HG03575 (cell line): Measurements from ENCODE around the gene PSMD11.

ENCODE experiments used
- ATAC-seq: cut with Tn5 transposase; IDR thresholded peaks from one replicate; pipeline ENCODE4 v1.9.1; 2021; ENCODE audit not compliant: unreplicated experiment, insufficient number of reproducible peaks, low FRiP score; ENCODE audit errors: extremely low read depth

Gene PSMD11

DNA sequence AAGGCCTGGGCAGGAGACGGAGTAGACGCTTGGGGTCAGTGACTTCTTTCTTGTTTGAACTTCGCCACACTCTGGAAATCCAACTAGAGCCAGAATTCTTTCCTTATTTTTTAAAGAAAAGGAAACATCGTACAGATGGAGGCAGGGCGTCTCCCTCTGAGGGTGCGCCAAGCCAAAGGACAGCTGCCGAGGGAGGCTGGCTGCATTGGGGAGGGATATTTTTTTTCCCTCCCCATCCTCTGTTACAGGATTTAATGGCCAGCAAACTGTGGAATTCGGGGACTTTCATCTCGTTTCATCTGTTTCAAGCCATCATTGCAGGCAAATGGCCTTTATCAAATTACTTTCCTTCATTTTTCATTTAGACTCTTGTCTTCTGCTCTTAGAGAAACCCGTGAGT, 58.4 kb downstream of the PSMD11 start:
- ATAC-seq: no peak

DNA sequence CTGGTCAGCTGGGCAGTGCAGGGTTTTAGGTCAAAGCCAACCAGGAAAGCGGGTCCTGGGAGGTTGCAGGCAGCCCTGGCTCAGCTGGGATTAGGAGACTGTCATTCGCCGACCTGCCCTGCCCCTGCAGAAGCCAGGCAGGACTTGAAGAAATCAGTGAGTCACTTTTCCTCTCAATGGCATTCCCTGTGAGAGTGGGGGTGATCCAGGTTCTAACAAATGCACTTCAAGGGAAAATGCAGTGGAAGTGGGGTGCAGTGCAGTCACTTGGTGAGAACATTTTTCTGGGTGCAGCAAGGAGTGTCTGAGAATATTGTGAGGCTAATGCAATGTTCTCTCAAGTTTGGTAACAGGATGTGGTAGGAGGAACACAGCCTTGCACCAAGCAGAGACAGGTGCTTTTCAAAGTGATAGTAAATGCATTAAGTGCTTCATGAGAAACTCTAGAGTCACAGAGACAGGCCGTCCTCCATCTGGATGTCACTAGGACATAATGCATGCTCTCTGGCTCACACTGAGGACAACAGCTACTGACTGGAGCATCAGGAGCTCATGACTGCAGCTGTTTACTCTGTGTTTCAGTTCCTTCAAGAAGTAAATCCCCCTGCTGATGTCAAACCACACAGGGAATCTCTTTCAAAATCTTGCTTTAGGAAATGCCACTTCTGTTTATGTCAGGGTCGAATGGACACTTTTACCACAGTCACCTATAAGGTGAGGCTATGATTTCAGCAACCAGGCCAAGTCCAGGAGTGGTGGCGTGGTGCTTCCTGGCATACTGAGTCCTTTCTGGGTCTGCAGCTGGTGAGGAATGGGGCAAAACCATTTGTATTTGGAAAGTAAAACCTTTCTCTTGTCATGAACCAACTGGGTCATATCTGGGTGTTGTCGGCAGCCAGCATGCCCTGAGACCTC, 59.2 kb downstream of the PSMD11 start:
- peak; percentile 71 for ATAC-seq

DNA sequence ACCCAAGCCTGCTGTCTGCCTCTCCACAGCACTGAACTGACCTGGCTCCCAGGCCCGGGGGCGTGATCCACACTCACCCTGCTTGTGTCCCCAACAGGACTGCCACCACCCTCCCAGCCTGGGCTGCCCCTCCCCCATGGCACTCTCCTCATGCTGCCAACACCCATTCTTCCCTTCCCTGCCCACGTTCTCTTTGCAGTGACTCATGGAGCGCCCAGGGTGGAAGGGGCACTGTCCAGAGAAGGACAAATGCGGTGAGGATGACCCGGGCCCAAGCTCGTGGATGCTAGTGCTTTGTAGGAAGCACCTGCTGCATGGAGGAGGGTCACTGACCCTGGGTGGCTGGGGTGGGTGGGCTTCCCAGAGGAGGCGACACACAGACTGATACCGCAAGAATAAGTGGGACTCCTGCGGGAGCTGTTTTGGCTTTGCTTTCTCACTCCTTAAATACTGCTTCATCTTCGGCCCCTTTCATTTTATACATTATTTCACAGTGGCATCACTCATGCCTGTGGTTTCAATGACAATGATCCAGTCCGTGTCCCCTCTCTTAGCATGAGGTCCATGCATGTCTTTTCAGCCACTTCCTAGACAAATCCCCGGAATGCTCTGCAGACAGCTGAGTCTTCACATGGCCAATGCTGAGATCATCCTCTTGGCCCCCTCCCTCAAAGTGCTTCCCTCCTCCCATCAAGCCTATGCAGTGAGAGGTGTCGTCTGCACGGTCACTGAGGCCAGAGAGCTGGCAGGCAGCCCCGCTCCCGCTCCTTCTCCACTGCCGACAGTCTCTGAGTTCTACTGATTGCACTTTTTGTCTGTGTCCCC, 60.1 kb downstream of the PSMD11 start:
- ATAC-seq: no peak

DNA sequence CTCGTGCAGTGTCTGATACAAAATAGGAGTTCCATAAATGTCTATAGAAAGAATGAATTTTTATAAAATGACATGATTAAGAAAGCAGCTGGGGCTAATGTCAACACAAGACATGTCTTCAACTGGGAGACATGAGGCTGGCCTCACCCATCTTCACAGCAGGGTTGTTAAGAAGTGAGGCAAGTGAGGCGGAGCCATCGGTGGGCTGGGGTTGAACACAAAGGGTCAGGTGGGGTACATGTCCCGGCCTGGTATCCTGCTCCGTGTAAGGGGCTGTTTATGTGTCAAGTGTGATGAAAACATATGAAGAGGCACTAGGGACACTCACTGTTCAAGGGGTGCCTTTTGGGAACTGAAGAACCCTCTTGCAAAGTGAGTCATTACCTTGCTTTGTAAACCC, 64.6 kb downstream of the PSMD11 start:
- no peak for ATAC-seq

DNA sequence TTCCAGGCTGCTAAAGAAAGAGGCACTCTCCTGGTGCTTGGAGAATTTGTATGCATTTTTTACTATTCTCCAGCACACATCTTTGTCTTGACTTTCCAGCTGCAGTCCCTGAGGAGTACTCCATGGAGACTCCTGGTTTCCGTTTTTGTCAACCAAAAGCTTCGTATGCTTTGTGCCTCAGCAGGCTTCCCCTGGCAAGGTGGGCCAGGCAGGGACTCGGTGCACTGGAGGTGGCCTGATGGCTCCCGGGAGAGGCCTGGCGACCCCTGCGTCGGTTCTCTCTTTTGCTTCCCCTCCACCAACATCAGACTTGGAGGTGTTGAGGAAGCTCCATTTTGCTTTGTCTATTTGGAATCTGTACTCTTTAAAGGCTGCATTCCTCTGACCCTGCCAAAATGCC, 66.2 kb downstream of the PSMD11 start:
- ATAC-seq: no peak

DNA sequence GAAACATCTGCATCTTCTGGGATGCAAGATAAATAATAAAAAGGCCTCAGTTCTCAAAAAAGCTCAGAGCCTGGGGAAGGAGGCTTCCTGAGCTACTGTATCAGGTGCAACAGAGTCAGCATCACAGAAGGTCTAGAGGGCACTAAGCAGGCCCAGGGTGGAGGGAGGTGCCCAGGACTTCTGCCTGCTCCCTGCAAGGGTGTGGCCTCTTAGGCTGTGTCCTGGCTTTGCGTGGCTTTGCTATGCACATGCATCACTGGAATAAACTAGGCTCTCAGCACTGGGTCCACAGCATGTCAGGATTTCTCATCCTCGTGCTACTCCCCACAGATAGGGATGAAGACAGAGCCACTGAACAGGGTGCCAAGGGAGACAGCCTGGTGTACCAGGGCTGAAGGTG, 68.0 kb downstream of the PSMD11 start:
- ATAC-seq: no peak

DNA sequence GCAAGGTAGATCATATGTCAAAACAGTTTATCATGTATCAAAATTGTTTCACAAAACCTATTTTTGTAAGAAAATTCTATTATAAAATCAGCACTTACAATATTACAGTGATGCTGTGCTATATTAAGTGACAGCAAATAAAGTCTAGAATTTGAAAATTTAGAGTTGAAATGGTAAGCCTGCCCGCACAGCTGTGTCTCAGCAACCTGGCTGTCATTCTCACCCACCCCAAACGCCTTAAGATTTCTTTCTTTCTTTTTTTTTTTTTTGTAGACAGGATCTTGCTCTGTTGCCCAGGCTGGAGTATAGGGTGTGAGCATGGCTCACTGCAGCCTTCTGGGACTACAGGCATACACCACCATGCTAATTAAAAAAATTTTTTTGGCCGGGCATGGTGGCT, 69.3 kb downstream of the PSMD11 start:
- no peak for ATAC-seq

DNA sequence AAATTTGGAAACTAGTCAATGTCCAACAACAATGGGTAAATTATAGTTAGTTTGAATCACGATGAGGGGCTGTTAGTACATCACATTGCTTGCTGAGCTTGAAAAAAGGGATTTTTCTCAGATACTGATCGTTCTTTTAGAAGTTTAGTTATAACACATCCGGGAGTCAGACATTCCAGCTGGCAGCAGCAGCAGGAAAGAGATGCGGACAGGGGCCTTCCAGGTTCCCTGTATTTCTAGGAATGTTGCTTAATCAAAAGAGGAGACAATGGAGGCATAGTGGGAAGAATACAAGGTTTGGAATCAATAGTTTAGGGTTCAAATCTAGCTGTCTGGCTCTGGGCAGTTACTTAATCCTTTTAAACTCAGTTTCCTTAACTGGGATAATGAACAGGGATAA, 70.3 kb downstream of the PSMD11 start:
- ATAC-seq: no peak

DNA sequence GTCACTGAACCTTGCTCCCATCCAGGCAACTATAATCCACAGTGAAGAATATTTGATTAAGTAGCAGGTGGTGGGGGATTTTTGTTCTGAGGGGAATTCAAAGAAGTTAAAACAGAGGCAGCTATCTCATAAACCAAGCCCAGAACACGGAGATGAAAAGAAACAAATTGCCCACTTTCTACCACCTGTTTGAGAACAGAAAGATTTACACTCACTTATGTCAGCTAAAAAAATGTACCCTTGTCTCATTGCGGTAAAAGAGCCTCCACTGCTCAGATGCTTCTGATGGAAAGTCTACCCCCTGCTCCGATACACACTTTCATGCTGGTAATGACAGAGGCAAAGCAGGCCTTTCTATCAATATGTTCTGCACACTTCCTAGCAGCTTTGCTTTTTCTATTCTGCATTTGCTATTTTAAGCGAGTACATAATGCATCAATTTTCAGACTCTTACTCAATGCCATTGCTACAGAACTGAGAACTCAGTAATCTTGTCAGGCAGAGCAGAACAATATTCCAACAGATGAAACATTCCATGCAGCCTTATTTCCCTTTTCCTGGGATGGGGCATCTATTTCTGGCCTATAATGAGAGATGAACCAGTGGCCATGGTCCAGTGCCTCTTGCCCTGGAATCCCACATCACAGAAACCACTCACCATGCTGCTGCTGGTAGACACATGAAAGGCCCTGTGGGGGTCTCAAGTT, 71.5 kb downstream of the PSMD11 start:
- ATAC-seq: no peak

DNA sequence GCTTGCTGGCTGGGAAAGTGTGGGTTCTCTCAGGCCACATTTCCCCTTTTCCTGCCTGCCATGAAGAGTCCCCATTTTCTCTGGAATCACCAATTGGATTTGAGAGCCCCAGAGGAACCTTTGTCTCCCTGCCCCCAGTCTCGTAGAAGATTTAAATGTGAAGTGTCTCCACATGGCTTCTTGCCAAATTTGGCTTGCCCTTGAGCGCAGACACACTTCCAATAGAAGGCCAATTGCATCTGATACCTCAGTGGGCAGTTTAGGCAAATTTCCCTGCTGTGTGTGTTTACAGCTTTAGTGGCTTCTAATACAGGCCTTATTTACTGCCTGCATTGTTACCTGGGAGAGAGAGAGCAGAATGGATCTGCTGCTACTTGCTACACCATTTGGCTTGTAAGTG, 72.1 kb downstream of the PSMD11 start:
- ATAC-seq: no peak

DNA sequence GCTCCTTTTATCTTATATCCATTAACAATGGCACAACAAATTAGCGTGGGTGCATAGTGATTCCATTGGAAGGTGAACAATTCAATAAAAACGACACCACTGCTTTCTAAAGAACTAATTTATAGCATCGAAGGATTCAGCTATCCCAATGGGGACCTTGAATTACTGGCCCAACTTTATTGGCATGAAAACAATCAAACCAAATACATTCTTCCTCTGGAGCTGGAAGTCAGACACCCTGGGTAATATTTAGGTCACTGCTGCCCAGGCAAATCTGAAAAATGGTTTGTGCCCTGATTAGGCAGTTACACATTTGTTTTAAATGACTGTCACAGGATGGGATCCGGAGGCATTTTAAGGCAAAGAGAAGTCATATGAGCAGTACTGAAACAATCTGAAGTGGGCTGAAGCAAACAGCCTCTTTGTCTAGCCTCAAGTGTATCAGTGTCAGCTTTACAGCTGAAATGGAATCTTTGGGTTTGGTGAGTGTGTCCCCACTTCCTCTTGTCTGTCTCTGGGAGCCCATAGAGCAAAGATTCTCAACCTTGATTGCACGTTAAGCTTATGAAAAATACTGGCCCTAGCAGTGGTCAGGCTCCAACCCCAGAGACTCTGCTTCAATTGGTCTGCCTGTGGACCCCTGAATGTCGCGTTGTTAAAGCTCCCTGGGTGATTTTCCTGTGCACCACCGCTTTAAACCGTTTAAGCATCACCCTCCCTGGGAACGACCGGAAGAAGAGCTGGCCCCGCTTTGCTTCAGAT, 72.8 kb downstream of the PSMD11 start:
- ATAC-seq: no peak

DNA sequence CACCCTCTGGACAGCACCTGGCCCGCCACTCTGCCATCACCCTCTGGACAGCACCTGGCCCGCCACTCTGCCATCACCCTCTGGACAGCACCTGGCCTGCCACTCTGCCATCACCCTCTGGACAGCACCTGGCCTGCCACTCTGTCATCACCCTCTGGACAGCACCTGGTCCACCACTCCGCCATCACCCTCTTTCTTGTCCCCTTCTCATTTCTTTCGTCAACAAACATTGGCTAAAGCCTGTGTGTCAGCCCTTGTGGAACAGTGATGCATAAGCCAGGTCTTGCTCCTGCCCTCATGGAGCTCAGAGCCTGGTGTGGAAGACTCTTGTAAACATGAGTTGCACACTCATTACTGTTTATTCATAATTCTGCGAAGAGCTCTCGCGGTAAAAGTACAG, 73.7 kb downstream of the PSMD11 start:
- ATAC-seq: no peak

DNA sequence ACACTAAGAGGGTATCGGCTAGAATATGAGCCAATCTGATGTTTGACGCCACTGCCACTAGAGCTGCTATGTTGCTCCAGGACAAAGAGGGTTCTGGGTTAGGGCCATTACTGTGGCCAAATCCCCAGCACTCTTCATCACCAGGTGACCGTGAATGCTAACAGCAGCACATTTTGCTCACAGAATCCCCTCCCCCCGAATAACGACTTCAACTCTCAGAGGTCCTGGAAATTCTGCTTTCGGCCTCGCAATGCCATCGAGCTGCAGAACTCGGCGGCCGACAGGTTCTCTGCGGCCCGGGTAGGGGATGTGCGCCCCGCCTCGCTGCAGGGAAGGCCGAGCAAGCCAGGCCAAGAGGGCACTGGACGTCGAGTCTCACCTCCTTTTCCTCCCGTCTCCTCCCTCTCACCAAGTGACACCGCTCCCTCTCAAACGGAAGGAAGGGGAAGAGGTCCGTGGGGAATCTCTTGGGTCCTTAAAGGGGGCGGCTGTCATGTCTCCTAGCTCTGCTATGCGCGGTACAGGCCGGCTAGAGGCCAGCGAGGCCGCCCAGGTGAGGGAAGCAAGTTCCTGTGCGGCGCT, 74.4 kb downstream of the PSMD11 start:
- no peak for ATAC-seq

DNA sequence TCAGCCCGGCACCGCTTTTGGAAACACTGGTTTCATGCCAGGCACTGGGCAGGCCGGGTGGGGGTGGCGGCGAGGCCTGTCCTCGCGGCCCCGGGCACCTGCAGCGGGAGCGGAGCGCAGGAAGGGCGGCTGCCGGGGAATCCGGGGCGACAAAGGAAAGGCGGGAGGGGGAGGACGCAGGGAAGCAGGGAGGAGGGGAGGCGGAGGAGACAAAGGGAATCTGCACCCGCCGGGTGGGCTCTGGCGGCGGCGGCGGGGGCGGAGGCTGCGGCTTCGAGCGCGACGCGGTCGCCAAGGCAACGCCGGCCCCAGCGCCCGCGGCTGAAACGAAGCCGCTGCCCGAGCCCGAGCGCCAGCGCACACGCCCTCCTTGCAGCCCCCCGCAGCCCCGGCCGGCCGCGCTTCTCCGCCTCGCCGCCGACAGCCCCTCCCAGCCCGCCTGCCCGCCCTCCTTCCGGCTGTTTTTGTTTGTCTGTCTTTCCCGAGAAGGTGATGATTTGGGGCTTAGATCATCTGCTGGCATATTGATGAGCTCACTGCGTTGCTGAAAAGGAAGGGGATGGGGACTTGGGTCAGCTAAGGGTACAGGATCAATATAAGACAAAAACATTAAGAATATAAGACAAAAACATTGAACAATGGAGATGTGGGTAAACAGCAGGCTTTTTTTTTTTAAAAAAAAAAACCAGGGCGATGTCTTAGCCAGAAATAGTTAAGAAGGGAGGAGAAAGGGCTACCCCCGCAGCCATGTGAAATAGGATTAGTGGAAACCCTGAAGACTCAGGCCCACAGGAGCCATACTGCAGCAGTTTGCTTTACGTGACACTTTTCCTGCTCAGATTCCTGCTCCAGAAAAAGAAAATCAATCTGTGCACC, 75.2 kb downstream of the PSMD11 start:
- ATAC-seq: no peak

DNA sequence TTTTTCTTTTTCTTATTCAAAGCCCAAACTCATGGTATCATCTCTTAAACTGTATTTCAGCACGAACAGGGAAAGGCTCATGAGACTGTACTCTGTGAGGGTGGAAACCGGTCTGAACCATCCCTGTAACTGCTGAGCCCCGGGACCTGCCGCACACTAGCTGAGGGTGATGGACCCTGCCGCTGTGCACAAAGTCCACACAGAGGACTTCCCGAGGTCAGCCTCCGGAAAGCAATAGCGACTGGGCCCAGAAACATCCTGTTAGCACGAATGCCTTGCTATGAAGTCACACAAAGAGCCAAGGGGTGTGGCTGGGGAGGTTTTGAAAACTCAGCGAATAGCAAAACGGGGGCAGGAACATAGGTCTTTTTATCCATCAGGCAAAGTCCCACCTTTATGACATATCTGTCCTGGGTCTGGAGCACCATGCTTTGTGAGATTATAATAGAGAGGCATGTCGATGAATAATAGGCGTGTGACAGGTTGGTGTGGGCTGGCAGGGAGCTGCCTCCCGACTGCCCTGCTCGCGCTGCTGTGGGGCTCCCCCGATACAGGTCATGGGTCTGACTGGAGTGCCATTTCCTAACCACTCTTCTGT, 75.9 kb downstream of the PSMD11 start:
- ATAC-seq: no peak

DNA sequence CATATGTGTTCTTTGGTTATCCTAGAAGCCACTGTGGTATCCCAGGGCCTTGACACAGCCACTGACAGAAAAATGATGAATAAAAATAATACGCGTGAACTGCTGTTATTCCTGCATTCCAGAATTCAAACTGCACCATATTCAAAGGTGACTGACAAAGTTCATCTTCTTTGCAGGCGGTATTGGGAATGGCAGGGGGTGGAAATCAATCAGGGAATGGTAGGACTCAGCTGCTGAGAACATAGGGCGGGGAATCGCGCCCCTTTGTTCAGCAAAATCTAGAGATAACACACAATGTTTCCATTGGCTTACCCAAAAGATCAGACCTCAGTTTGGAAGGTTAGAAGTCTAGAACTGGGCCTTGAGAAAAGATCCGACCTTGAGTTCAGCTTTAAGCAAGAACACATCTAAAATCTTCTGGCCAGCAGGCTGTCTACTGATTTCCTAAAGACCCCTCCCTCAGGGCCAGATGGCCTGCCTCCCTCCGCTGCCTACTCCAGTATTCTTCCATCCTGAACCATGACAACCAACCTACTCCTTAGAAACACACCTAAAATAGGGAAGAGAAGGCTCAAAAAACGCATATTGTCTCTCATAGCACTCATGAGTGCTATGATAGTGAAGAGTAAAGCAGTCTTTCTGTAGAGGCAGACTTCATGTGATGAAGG, 76.6 kb downstream of the PSMD11 start:
- no peak for ATAC-seq
